Caco-2 (cell line): ENCODE results near the gene FRMD8. TPM values are rescaled to one million over a fixed set of nuclear protein-coding genes. Genes with fewer than 3 reads are reported as not detected.
A peak's percentile ranks its signal among the peaks of the same experiment; 100 is the strongest.

Source experiments
- BruUV-seq: library from RNA; stranded (reverse); fragments of 400-500 nt; replicated peaks from 2 replicates; lab custom pipeline; 2021; lab: Mats Ljungman, UMichigan
- CTCF ChIA-PET: fragments of 300-600 bp; sonication (Branson Sonifier 250); formaldehyde crosslinking; loops from one replicate; lab custom pipeline; 2022; ENCODE audit warnings: antibody characterized with exemption; lab: Charles Lee
- POLR2A ChIA-PET: fragments of 300-600 bp; sonication (Branson Sonifier 250); formaldehyde crosslinking; loops from one replicate; lab custom pipeline; 2022; ENCODE audit warnings: antibody characterized with exemption; lab: Charles Lee
- DNase-seq, 2 experiments: peaks; one replicate each; pipeline versions ENCODE4 v3.0.0 to v3.0.0-alpha.2; 2020 to 2022
- H3K27me3 ChIP-seq: replicated peaks from 2 replicates; pipeline ENCODE4 v1.6.0; 2011; ENCODE audit warnings: low read length; ENCODE audit not compliant: control insufficient read depth, insufficient read depth
- H3K36me3 ChIP-seq: 2 replicates; pipeline ENCODE4 v1.5.1; 2011; ENCODE audit warnings: low read length; ENCODE audit not compliant: control insufficient read depth, insufficient read depth
- H3K4me1 ChIP-seq: fragments of 250-450 bp; sonication (Bioruptor Pico); 2 replicates; pipeline ENCODE4 v1.5.1; 2020; ENCODE audit warnings: mild to moderate bottlenecking
- H3K4me3 ChIP-seq: 2 replicates; pipeline ENCODE4 v1.5.1; 2011; ENCODE audit warnings: low read depth, mild to moderate bottlenecking, control low read depth, low read length
- H3K9me3 ChIP-seq: fragments of 250-450 bp; sonication (Bioruptor Pico); 2 replicates; pipeline ENCODE4 v1.5.1; 2020; ENCODE audit warnings: mild to moderate bottlenecking, moderate library complexity
- H3K27ac Mint-ChIP-seq: one replicate; pipeline ENCODE4 v1.8.0; 2022; ENCODE audit warnings: mixed read lengths; ENCODE audit not compliant: unreplicated experiment
- H3K27me3 Mint-ChIP-seq: one replicate; pipeline ENCODE4 v1.8.0; 2022; ENCODE audit warnings: mixed read lengths; ENCODE audit not compliant: insufficient read depth, unreplicated experiment
- H3K36me3 Mint-ChIP-seq: one replicate; pipeline ENCODE4 v1.8.0; 2022; ENCODE audit warnings: mild to moderate bottlenecking, mixed read lengths; ENCODE audit not compliant: insufficient read depth, unreplicated experiment
- H3K4me1 Mint-ChIP-seq: one replicate; pipeline ENCODE4 v1.8.0; 2022; ENCODE audit warnings: low read depth, mixed read lengths; ENCODE audit not compliant: unreplicated experiment
- H3K4me3 Mint-ChIP-seq: one replicate; pipeline ENCODE4 v1.8.0; 2022; ENCODE audit warnings: mild to moderate bottlenecking, moderate library complexity, mixed read lengths; ENCODE audit not compliant: unreplicated experiment
- H3K9me3 Mint-ChIP-seq: one replicate; pipeline ENCODE4 v1.8.0; 2022; ENCODE audit warnings: mixed read lengths; ENCODE audit not compliant: unreplicated experiment
- intact Hi-C: fragments of 100-400 bp; cut with micrococcal nuclease; formaldehyde crosslinking; loops from one replicate; pipeline ENCODE4 v1.10.0; 2022; ENCODE audit not compliant: unreplicated experiment
- total RNA-seq: library from RNA; stranded (reverse); gene quantifications from 2 replicates; pipeline ENCODE4 v1.2.3, GENCODE V29; 2022
- TF ChIP-seq, protein P1 (sequence below), 2 experiments: fragments of 200-600 bp in 1 of 2; IDR thresholded peaks; 1 replicate in 1 of 2; 2 replicates in 1 of 2; pipeline versions ENCODE4 v1.5.1 to v1.8.0; 2011 to 2022; ENCODE audit warnings: antibody characterized with exemption in 1 of 2, control low read depth in 1 of 2, inconsistent platforms in 1 of 2, low read depth in 1 of 2, low read length in 1 of 2, mild to moderate bottlenecking in 1 of 2, moderate library complexity in 1 of 2; ENCODE audit not compliant: insufficient read depth in 1 of 2, severe bottlenecking in 1 of 2, unreplicated experiment in 1 of 2

FRMD8 gene
- total RNA-seq, 1 experiment from 2014 or later, result 38.2 TPM

DNA sequence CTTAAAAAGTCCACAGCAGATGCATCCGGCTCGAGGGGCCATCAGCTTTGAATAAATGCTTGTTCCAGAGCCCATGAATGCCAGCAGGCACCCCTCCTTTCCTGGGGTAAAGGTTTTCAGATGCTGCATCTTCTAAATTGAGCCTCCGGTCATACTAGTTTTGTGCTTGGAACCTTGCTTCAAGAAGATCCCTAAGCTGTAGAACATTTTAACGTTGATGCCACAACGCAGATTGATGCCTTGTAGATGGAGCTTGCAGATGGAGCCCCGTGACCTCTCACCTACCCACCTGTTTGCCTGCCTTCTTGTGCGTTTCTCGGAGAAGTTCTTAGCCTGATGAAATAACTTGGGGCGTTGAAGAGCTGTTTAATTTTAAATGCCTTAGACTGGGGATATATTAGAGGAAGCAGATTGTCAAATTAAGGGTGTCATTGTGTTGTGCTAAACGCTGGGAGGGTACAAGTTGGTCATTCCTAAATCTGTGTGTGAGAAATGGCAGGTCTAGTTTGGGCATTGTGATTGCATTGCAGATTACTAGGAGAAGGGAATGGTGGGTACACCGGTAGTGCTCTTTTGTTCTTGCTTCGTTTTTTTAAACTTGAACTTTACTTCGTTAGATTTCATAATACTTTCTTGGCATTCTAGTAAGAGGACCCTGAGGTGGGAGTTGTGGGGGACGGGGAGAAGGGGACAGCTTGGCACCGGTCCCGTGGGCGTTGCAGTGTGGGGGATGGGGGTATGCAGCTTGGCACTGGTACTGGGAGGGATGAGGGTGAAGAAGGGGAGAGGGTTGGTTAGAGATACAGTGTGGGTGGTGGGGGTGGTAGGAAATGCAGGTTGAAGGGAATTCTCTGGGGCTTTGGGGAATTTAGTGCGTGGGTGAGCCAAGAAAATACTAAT lies 38.0 kb downstream of the FRMD8 start:
- no peak for DNase-seq
- Histone ChIP-seq H3K4me1 (peaks cover 41% of the 10 kb centered on the region), H3K4me3 (peak overlapping the region; percentile 73), H3K27me3 (no peaks in the 10 kb centered on the region), H3K9me3 (no peaks in the 10 kb centered on the region), H3K36me3 (peaks cover 8% of the 10 kb centered on the region)
- TF ChIP-seq, protein P1, sequence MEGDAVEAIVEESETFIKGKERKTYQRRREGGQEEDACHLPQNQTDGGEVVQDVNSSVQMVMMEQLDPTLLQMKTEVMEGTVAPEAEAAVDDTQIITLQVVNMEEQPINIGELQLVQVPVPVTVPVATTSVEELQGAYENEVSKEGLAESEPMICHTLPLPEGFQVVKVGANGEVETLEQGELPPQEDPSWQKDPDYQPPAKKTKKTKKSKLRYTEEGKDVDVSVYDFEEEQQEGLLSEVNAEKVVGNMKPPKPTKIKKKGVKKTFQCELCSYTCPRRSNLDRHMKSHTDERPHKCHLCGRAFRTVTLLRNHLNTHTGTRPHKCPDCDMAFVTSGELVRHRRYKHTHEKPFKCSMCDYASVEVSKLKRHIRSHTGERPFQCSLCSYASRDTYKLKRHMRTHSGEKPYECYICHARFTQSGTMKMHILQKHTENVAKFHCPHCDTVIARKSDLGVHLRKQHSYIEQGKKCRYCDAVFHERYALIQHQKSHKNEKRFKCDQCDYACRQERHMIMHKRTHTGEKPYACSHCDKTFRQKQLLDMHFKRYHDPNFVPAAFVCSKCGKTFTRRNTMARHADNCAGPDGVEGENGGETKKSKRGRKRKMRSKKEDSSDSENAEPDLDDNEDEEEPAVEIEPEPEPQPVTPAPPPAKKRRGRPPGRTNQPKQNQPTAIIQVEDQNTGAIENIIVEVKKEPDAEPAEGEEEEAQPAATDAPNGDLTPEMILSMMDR (IDR thresholded peaks at IDR 0.05; ENCODE audit: insufficient read depth in 1 of 2, low read depth in 1 of 2, low read length in 1 of 2, severe bottlenecking in 1 of 2, unreplicated experiment in 1 of 2), result no peak
- H3K9me3 Mint-ChIP-seq, result no peaks in the 10 kb centered on the region
- H3K4me1 Mint-ChIP-seq, result peaks cover 63% of the 10 kb centered on the region
- CTCF ChIA-PET, result no interaction called here
- POLR2A ChIA-PET, result interaction anchor here (0.5 to 7.8 kb wide), 11 partner anchors 31 to 149 kb away, joined by 3 to 113 read pairs (median 3); partner anchors contain the start of gene MALAT1
- H3K27ac Mint-ChIP-seq, result peak overlapping the region; percentile 95
- H3K4me3 Mint-ChIP-seq, result peak overlapping the region; percentile 92
- no TSS peak for BruUV-seq
- peaks cover 82% of the 10 kb centered on the region for H3K36me3 Mint-ChIP-seq
- intact Hi-C loops, result no loop called here
- H3K27me3 Mint-ChIP-seq, result peaks cover 5% of the 10 kb centered on the region

DNA sequence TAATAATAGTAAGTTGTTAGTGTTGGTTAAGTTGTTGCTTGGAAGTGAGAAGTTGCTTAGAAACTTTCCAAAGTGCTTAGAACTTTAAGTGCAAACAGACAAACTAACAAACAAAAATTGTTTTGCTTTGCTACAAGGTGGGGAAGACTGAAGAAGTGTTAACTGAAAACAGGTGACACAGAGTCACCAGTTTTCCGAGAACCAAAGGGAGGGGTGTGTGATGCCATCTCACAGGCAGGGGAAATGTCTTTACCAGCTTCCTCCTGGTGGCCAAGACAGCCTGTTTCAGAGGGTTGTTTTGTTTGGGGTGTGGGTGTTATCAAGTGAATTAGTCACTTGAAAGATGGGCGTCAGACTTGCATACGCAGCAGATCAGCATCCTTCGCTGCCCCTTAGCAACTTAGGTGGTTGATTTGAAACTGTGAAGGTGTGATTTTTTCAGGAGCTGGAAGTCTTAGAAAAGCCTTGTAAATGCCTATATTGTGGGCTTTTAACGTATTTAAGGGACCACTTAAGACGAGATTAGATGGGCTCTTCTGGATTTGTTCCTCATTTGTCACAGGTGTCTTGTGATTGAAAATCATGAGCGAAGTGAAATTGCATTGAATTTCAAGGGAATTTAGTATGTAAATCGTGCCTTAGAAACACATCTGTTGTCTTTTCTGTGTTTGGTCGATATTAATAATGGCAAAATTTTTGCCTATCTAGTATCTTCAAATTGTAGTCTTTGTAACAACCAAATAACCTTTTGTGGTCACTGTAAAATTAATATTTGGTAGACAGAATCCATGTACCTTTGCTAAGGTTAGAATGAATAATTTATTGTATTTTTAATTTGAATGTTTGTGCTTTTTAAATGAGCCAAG lies 38.9 kb downstream of the FRMD8 start:
- no peaks in the 10 kb centered on the region for H3K27me3 ChIP-seq
- Mint-ChIP-seq H3K4me3 (peak overlapping the region; percentile 92), H3K27me3 (peaks cover 5% of the 10 kb centered on the region), H3K4me1 (peaks cover 65% of the 10 kb centered on the region), H3K9me3 (no peaks in the 10 kb centered on the region), H3K27ac (peak overlapping the region; percentile 95), H3K36me3 (peaks cover 91% of the 10 kb centered on the region)
- no TSS peak for BruUV-seq
- H3K4me3 ChIP-seq, result peak overlapping the region; percentile 73
- CTCF ChIA-PET, result no interaction called here
- intact Hi-C loops, result no loop called here
- peaks cover 9% of the 10 kb centered on the region for H3K36me3 ChIP-seq
- H3K4me1 ChIP-seq, result peaks cover 32% of the 10 kb centered on the region
- H3K9me3 ChIP-seq, result no peaks in the 10 kb centered on the region
- POLR2A ChIA-PET, result interaction anchor here (0.6 to 7.8 kb wide), 6 partner anchors 42 to 82 kb away, joined by 3 to 113 read pairs (median 5); partner anchors contain the start of gene MALAT1
- no peak for DNase-seq
- TF ChIP-seq, protein P1 (IDR thresholded peaks at IDR 0.05; ENCODE audit: insufficient read depth in 1 of 2, low read depth in 1 of 2, low read length in 1 of 2, severe bottlenecking in 1 of 2, unreplicated experiment in 1 of 2), result no peak
